Neural progenitor cell (in vitro differentiated cells): ENCODE data around the gene PIP5K1A. TPM values are rescaled to one million over a fixed set of nuclear protein-coding genes. Genes with fewer than 3 reads are reported as not detected.
A peak's percentile ranks its signal among the peaks of the same experiment; 100 is the strongest.
"Not testable (repeated sequence)": the region's sequence is repeated elsewhere in the genome, so short reads cannot be mapped to it uniquely, and the experiment has no call there.

Source experiments
- DNase-seq: peaks from one replicate; pipeline ENCODE4 v3.0.0-alpha.2; 2016; ENCODE audit warnings: low spot score
- H2AFZ ChIP-seq: fragments of 200-600 bp; sonication (generic); replicated peaks from 2 replicates; pipeline ENCODE4 v1.6.1; 2016; ENCODE audit warnings: antibody characterized with exemption
- H3F3A ChIP-seq: fragments of 200-600 bp; sonication (generic); 2 replicates; pipeline ENCODE4 v1.6.1; 2016; ENCODE audit warnings: antibody characterized with exemption, low read depth
- H3K27ac ChIP-seq: fragments of 200-600 bp; sonication (generic); 2 replicates; pipeline ENCODE4 v1.5.1; 2016; ENCODE audit warnings: mild to moderate bottlenecking
- H3K27me3 ChIP-seq: fragments of 200-600 bp; sonication (generic); 2 replicates; pipeline ENCODE4 v1.6.1; 2016; ENCODE audit warnings: mild to moderate bottlenecking, moderate library complexity
- H3K36me3 ChIP-seq: fragments of 200-600 bp; sonication (generic); 2 replicates; pipeline ENCODE4 v1.5.1; 2016
- H3K4me1 ChIP-seq: fragments of 200-600 bp; sonication (generic); 2 replicates; pipeline ENCODE4 v1.6.1; 2016; ENCODE audit warnings: mixed run types
- H3K4me2 ChIP-seq: fragments of 200-600 bp; sonication (generic); 2 replicates; pipeline ENCODE4 v1.6.1; 2016
- H3K4me3 ChIP-seq: fragments of 200-600 bp; sonication (generic); 2 replicates; pipeline ENCODE4 v1.5.1; 2016
- H3K79me2 ChIP-seq: fragments of 200-600 bp; sonication (generic); 2 replicates; pipeline ENCODE4 v1.6.1; 2016; ENCODE audit warnings: low read depth
- H3K9ac ChIP-seq: fragments of 200-600 bp; sonication (generic); 2 replicates; pipeline ENCODE4 v1.6.1; 2016
- H3K9me3 ChIP-seq: fragments of 200-600 bp; sonication (generic); 2 replicates; pipeline ENCODE4 v1.5.1; 2016; ENCODE audit warnings: low read depth
- H4K20me1 ChIP-seq: fragments of 200-600 bp; sonication (generic); 2 replicates; pipeline ENCODE4 v1.6.1; 2016; ENCODE audit warnings: low read depth
- H3K27ac Mint-ChIP-seq: 3 replicates; pipeline ENCODE4 v1.8.0; 2021; ENCODE audit warnings: mixed read lengths
- H3K27me3 Mint-ChIP-seq: 2 replicates; pipeline ENCODE4 v1.8.0; 2022; ENCODE audit warnings: low read depth, mild to moderate bottlenecking, inconsistent platforms, moderate library complexity, mixed read lengths; ENCODE audit not compliant: insufficient read depth
- H3K36me3 Mint-ChIP-seq: 3 replicates; pipeline ENCODE4 v1.8.0; 2021; ENCODE audit warnings: mixed read lengths
- H3K4me1 Mint-ChIP-seq: 3 replicates; pipeline ENCODE4 v1.8.0; 2021; ENCODE audit warnings: mixed read lengths
- H3K4me3 Mint-ChIP-seq: 3 replicates; pipeline ENCODE4 v1.8.0; 2021; ENCODE audit warnings: mild to moderate bottlenecking, moderate library complexity, mixed read lengths
- H3K9me3 Mint-ChIP-seq: 3 replicates; pipeline ENCODE4 v1.8.0; 2020; ENCODE audit warnings: mixed read lengths
- CTCF ChIP-seq: fragments of 200-600 bp; sonication (generic); IDR thresholded peaks from 2 replicates; pipeline ENCODE4 v1.5.1; 2017; ENCODE audit warnings: antibody characterized with exemption, mild to moderate bottlenecking
- EZH2 ChIP-seq: fragments of 200-600 bp; sonication (generic); IDR thresholded peaks from 2 replicates; pipeline ENCODE4 v1.6.1; 2017; ENCODE audit warnings: antibody characterized with exemption, mild to moderate bottlenecking, moderate library complexity
- EZH2phosphoT487 ChIP-seq: fragments of 200-600 bp; sonication (generic); IDR thresholded peaks from 2 replicates; pipeline ENCODE4 v1.6.1; 2017; ENCODE audit warnings: antibody characterized with exemption
- total RNA-seq: library from RNA; depleted of rRNA; stranded (reverse); fragments of >200 nt; gene quantifications from 2 replicates; pipeline ENCODE4 v1.2.3, GENCODE V29; 2015; ENCODE audit warnings: low replicate concordance

The PIP5K1A gene
- total RNA-seq, 1 donor from 2014 or later: 81.2 TPM

- Histone ChIP-seq H3K27ac (no peak overlapping the region), H3K27me3 (peaks cover 4% of the 10 kb centered on the region), H3K9ac (no peak overlapping the region), H3K79me2 (peaks cover 18% of the 10 kb centered on the region), H2AFZ (no peak overlapping the region), H3F3A (peaks cover 22% of the 10 kb centered on the region), H3K4me3 (no peak overlapping the region), H3K36me3 (no peaks in the 10 kb centered on the region), H3K4me1 (peaks cover 8% of the 10 kb centered on the region), H3K9me3 (no peaks in the 10 kb centered on the region), H3K4me2 (no peak overlapping the region), H4K20me1 (no peaks in the 10 kb centered on the region)
- H3K9me3 Mint-ChIP-seq: no peaks in the 10 kb centered on the region
- peaks cover 15% of the 10 kb centered on the region for H3K27me3 Mint-ChIP-seq
- H3K4me3 Mint-ChIP-seq: no peak overlapping the region
- no peak overlapping the region for H3K27ac Mint-ChIP-seq
- peaks cover under 1% of the 10 kb centered on the region for H3K36me3 Mint-ChIP-seq
- no peak for TF ChIP-seq EZH2phosphoT487
- no peak for TF ChIP-seq EZH2
- TF ChIP-seq CTCF: no peak
- peaks cover 25% of the 10 kb centered on the region for H3K4me1 Mint-ChIP-seq
- DNase-seq: no peak
These were observed 5.0 kb upstream of the PIP5K1A start for GRCh38 chr1:151193304-151193703.

GRCh38 chr1:151193856-151194255, 4.5 kb upstream of the PIP5K1A start:
- no peak overlapping the region for H3K9ac ChIP-seq
- Mint-ChIP-seq H3K9me3 (no peaks in the 10 kb centered on the region), H3K27ac (no peak overlapping the region), H3K4me3 (no peak overlapping the region), H3K36me3 (peaks cover 3% of the 10 kb centered on the region), H3K27me3 (peaks cover 17% of the 10 kb centered on the region), H3K4me1 (peaks cover 22% of the 10 kb centered on the region)
- TF ChIP-seq EZH2 (no peak), CTCF (no peak), EZH2phosphoT487 (no peak)
- H3K9me3 ChIP-seq: no peaks in the 10 kb centered on the region
- peaks cover 3% of the 10 kb centered on the region for H3K4me1 ChIP-seq
- no peaks in the 10 kb centered on the region for H4K20me1 ChIP-seq
- peaks cover 26% of the 10 kb centered on the region for H3F3A ChIP-seq
- H3K4me3 ChIP-seq: no peak overlapping the region
- H3K79me2 ChIP-seq: peaks cover 18% of the 10 kb centered on the region
- H3K27ac ChIP-seq: no peak overlapping the region
- no peak overlapping the region for H2AFZ ChIP-seq
- no peak for DNase-seq
- peaks cover 4% of the 10 kb centered on the region for H3K27me3 ChIP-seq
- no peaks in the 10 kb centered on the region for H3K36me3 ChIP-seq
- H3K4me2 ChIP-seq: no peak overlapping the region

- not testable (repeated sequence) for H3K4me2 ChIP-seq
These were observed 3.3 kb upstream of the PIP5K1A start for GRCh38 chr1:151194894-151195594.

GRCh38 chr1:151196292-151196800, 2.0 kb upstream of the PIP5K1A start:
- H3K27me3 Mint-ChIP-seq: peaks cover 17% of the 10 kb centered on the region

More at GRCh38 chr1:151194894-151195594, 3.3 kb upstream of the PIP5K1A start:
- Mint-ChIP-seq H3K27me3 (peaks cover 17% of the 10 kb centered on the region), H3K4me1 (peaks cover 25% of the 10 kb centered on the region)
- H3K27ac Mint-ChIP-seq, H3K9ac ChIP-seq, H3K27me3 ChIP-seq, H3K9me3 Mint-ChIP-seq, H3K27ac ChIP-seq, DNase-seq, H3K9me3 ChIP-seq, H3K4me1 ChIP-seq, H3K4me3 Mint-ChIP-seq, H3K36me3 Mint-ChIP-seq, H3K4me3 ChIP-seq, H3K36me3 ChIP-seq, H2AFZ ChIP-seq: not testable (repeated sequence)
- peaks cover 11% of the 10 kb centered on the region for H4K20me1 ChIP-seq
- peaks cover 29% of the 10 kb centered on the region for H3F3A ChIP-seq
- peaks cover 20% of the 10 kb centered on the region for H3K79me2 ChIP-seq

More at GRCh38 chr1:151196292-151196800, 2.0 kb upstream of the PIP5K1A start:
- TF ChIP-seq EZH2 (no peak), EZH2phosphoT487 (no peak), CTCF (peak; percentile 54)
- Histone ChIP-seq H3K4me3 (no peak overlapping the region), H3K36me3 (no peaks in the 10 kb centered on the region), H3K9me3 (no peaks in the 10 kb centered on the region), H2AFZ (no peak overlapping the region), H3K4me1 (peaks cover 13% of the 10 kb centered on the region), H3K27ac (no peak overlapping the region), H3K4me2 (no peak overlapping the region), H3F3A (peaks cover 23% of the 10 kb centered on the region), H3K9ac (no peak overlapping the region), H3K27me3 (peaks cover 4% of the 10 kb centered on the region), H3K79me2 (peaks cover 33% of the 10 kb centered on the region), H4K20me1 (peaks cover 24% of the 10 kb centered on the region)
- Mint-ChIP-seq H3K36me3 (peaks cover 3% of the 10 kb centered on the region), H3K4me3 (peak overlapping the region; percentile 70), H3K9me3 (no peaks in the 10 kb centered on the region), H3K4me1 (peaks cover 28% of the 10 kb centered on the region), H3K27ac (peak overlapping the region; percentile 78)
- DNase-seq: peak; percentile 71
